DLD1 (cell line): Measurements from ENCODE around the gene TGFBRAP1.
"Not testable (repeated sequence)": the region's sequence is repeated elsewhere in the genome, so short reads cannot be mapped to it uniquely, and the experiment has no call there.

Experiments used
- in situ Hi-C: cut with HindIII; loops from 2 replicates; pipeline ENCODE4 v1.10.0; 2017; ENCODE audit warnings: low sequenced_read_pairs

Gene TGFBRAP1

GRCh38 chr2:105283532-105283931, 46.0 kb downstream of the TGFBRAP1 start:
- in situ Hi-C loops: no loop called here

GRCh38 chr2:105280281-105280680, 49.3 kb downstream of the TGFBRAP1 start:
- in situ Hi-C loops: no loop called here

DNA sequence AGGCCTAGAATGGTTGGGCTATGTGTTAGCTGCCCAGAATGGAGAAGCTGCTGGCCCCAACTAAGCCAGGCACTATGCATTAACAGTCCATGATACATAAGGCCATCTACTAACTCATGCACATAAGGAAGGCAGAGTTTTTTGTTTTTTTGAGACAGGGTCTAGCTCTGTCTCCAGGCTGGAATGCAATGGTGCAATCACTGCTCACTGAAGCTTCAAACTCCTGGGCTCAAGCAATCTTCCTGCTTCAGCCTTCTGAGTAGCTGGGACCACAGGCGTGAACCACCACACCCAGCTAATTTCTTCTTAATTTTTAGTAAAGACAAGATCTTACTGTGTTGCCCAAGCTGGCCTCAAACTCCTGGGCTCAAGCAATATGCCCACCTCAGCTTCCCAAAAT, 50.4 kb downstream of the TGFBRAP1 start:
- in situ Hi-C loops: no loop called here

DNA sequence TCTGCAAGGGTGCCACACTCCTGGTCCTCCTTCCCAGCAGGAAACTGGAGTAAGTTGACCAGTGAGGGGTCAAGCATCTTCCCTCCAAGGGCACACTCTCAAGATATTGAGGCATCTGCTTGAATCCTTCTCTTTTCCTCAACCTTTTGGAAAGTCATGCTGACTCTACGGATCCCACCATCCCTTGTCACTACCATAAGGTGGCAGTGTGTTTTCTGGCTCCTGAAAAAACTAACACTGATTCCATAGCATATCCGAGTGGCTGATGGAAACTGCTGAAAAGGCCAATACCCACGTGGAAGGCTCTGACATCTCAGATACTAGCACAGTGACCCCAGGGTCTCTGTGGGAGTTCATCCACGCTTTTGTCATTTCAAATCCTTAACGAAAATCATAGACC, 50.9 kb downstream of the TGFBRAP1 start:
- in situ Hi-C loops: no loop called here

DNA sequence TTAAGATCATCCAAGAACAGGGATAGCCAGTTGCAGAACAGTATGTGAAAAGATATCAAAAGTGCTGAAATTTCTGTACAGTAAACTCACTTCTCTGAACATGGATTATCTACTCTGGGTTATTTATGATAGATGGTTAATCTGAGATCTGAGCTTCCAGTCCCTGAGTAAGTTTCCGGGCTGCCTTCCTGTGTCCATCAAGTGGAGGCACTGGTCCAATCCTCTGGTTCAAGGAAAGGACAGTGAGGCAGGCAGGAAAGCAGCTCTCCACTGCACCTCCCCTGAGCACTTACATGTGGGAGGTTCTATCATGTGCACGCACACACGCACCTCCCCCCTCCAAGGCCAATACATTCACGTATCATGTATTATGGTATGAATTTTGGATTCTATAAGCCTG, 55.5 kb downstream of the TGFBRAP1 start:
- in situ Hi-C loops: no loop called here

- in situ Hi-C loops: no loop called here
Measured at GRCh38 chr2:105272176-105272575, 57.4 kb downstream of the TGFBRAP1 start.

DNA sequence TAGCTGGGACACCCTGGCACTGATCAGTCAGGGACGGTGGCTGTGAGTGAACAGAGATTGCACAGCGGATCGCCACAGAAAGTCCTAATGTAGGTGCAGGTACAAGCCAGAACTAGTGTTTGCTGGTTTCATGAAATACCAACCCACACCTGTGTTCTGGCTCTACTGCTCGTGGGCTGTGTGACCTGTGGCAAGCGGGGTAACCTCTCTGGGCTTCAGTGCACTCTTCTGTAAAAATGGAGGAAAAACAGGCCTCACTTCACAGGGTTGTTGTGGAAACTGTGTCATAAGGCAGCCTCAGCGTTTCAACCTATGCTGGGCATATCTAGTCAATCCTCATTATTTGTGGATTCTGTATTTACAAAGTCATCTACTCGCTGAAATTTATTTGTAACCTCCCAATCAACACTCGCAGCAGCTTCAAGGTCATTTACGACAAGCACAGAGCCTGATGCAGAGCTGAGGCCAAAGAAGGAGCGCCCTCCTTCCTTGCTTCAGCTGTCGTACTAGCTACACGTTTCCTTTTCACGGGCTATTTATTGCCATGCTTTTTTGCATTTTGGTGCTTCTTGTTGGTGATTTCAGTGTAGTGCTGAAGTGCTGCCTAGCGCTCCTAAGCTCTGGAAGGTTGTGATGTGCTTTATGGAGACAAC, 58.0 kb downstream of the TGFBRAP1 start:
- in situ Hi-C loops: no loop called here

- in situ Hi-C loops: no loop called here
Measured at GRCh38 chr2:105269426-105269825, 60.1 kb downstream of the TGFBRAP1 start.

DNA sequence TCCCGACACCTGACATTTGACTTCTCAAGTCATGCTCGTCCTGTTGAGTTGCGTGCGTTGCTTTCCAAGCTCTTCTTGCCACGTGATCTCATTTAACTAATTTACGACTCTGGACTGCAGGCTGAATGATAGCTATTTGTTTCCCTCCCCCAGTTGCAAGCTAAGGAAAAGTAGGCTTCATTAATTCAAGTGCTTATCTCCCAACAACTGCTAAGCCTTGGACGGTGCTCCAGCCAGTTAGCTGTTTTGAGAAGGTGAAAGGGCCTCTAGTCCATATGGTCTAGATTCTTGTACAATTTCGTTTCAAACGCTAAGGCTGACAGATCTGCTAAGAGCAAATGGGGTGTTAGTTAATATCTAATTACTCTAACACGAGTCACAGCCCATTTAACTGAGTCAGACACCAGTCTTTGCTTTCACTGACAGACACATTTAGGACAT, 66.9 kb downstream of the TGFBRAP1 start:
- in situ Hi-C loops: no loop called here

- in situ Hi-C loops: no loop called here
Measured at GRCh38 chr2:105261061-105261460, 68.5 kb downstream of the TGFBRAP1 start.

- in situ Hi-C loops: no loop called here
Measured at GRCh38 chr2:105258835-105259350, 70.6 kb downstream of the TGFBRAP1 start.

GRCh38 chr2:105257981-105258380, 71.6 kb downstream of the TGFBRAP1 start:
- in situ Hi-C loops: no loop called here

DNA sequence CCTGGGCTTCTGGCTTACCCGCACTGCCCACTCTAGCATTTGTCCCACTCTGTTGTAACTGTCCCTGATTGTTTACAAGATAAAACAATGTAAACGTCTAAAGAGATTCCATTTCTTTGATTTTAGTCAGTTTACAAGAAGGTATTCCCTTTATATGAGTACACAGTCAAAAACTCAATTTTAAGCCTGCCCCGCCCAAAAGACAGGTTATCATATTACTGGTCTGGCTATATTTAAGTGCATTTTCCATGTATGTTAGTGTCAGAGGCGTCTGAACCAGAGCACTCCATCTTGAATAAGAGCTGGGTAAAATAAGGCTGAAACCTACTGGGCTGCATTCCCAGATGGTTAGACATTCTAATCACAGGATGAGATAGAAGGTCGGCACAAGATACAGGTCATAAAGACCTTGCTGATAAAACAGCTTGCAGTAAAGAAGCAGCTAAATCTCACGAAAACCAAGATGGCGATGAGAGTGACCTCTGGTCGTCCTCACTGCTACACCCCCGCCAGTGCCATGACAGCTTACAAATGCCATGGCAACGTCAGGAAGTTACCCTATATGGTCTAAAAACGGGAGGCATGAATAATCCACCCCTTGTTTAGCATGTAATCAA, 73.0 kb downstream of the TGFBRAP1 start:
- in situ Hi-C loops: no loop called here

DNA sequence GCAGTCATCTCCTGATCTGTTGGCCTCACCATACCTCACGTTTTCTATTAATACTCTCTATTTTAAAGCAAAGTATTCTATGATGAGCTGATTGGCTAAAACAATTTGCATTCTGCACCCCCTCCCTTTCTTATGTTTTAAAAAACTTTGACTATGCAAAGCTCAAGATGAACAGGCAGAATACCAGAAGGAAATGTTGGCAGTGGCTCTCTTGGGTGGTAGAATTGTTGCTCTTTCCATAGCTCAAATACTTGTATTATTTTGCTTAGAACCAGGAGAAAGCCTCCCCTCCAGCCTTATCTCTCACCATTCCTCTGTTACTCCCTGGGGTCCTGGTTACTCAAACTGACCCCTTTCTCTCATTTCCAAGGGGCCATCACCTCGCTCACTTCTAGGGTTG, 73.6 kb downstream of the TGFBRAP1 start:
- in situ Hi-C loops: no loop called here

- in situ Hi-C loops: no loop called here
Measured at GRCh38 chr2:105254531-105255210, 74.9 kb downstream of the TGFBRAP1 start.

- in situ Hi-C loops: no loop called here
Measured at GRCh38 chr2:105252271-105252670, 77.3 kb downstream of the TGFBRAP1 start.

- in situ Hi-C loops: not testable (repeated sequence)
Measured at GRCh38 chr2:105251016-105251648, 78.4 kb downstream of the TGFBRAP1 start.

- in situ Hi-C loops: no loop called here
Measured at GRCh38 chr2:105249891-105250290, 79.6 kb downstream of the TGFBRAP1 start.

GRCh38 chr2:105249181-105249580, 80.4 kb downstream of the TGFBRAP1 start:
- in situ Hi-C loops: no loop called here

DNA sequence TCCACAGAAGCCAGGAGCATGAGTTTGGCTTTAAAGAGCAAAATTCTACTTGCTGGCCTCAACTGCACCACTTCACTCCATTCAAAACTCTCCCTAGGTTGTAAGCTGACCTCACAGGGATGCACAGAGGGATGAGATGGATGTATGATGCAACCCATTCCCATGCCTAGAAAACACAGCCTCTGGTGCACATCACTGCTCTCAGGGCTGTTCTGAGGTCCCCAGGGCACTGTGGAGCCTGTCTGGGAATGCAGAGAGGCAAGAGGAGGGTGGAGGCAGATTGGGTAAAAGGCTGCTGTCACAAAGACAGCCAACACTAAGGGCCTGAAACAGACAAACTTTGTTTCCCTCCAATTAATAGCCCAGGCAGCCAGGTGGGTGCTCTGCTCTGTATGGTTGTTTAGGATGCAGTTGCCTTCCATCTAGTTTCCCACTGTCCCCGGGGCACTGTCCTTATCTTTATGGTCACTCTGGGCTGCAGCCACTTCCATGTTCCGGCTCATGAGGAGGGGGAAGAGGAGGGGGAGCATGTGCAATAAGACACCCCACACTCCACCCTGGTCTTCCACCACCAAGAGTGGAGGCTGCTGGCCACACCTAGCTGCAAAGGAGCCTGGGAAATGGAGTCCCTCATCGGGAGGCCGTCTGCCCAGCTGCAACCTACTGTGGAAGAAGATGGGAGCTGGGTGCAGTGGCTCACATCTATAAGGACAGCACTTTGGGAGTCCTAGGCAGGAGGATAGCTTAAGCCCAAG, 81.0 kb downstream of the TGFBRAP1 start:
- in situ Hi-C loops: no loop called here

GRCh38 chr2:105244451-105244850, 85.1 kb downstream of the TGFBRAP1 start:
- in situ Hi-C loops: no loop called here
